GM12878 (cell line): ENCODE measurements around the gene SEZ6L2.

Source experiments
- EZH2 ChIP-seq: IDR thresholded peaks from 2 replicates; pipeline ENCODE4 v1.6.1; 2012; ENCODE audit warnings: low read depth, mild to moderate bottlenecking, control low read depth, inconsistent platforms, low read length, borderline replicate concordance; ENCODE audit not compliant: control insufficient read depth
- MEF2B ChIP-seq: fragments of 450-650 bp; IDR thresholded peaks from 2 replicates; pipeline ENCODE4 v1.6.1; 2018; ENCODE audit warnings: mild to moderate bottlenecking, moderate library complexity; ENCODE audit not compliant: partially characterized antibody, poor library complexity, severe bottlenecking
- RFX5 ChIP-seq: IDR thresholded peaks from 2 replicates; pipeline ENCODE4 v1.6.1; 2011; ENCODE audit warnings: low read depth, low read length, improper control_type of control experiment

DNA sequence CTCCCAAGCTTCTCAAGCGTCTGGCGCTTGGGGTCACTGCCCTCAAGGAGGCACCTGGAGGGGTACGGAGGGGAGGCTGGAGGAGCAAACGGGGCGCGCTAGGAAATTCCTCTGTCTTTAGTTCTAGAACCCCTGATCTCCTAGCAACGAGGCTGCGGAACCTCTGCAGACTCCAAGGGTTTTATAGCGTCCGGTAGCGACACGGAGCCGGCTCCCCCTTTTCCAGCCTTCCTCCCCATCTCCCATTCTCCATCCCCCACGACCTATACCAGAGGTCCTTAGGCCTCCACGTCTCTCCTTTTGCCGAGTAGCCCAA is 35.7 kb downstream of the SEZ6L2 start:
- no peak for TF ChIP-seq EZH2
- no peak for TF ChIP-seq RFX5
- no peak for TF ChIP-seq MEF2B
